Activated CD4-positive, alpha-beta T cell treated with anti-CD3 and anti-CD28 coated beads for 48 hours (primary cell): ENCODE measurements around the gene PRSS50.

Source experiments
- DNase-seq: peaks from one replicate; pipeline ENCODE4 v3.0.0-alpha.2; 2020

PRSS50 gene

DNA sequence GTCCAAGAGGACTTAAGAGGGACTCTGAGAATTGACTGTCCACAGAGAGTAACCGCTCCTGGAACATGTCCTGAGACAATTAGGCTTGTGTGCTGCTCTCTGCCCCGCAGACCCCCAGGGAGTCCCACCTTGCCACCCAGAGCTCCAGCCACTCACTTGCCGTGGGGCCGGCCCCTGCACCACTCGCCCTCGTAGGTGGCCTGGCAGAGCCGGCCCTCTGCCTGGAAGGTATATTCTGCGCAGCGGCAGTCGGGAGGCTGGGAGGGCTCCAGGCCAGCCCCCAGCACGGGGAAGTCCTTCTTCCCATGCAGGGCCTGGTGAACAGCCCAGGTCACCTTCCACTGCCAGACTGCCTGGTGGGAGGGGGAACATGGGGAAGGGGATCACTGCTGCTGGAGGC, 34.7 kb downstream of the PRSS50 start:
- no peak for DNase-seq

DNA sequence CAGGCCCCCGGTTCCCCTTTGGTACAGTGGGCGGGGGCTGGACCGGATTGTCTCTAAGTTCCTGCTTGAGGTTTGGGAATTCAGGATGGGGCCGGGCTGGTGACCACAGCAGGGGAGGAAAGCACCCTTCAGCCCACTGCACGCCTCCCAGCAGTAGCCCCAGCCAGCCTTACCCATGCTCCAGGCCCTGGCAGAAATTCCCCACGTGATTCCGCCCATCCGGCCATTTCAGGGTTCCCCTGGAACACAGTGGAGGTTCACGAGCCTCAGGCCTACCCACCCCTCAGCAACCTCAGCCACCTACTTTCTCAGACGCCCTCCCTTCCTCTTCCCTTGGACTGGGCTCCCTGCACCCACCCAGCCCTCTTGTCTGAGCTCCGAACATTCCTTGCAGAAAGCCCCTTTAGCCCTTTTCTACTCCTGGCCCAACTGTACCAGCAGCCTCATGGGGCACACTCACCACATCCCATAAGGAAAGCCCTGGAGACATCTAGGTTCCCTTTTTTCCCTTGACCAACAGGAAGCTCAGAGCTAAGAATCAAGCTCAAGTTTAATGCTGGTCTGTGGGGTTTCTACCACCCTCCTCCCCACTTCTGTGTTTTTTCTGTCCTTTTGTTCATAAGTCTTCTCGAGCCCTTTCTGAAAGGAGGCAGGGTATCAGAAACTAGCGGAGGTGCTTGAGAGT, 35.7 kb downstream of the PRSS50 start:
- DNase-seq = no peak

DNA sequence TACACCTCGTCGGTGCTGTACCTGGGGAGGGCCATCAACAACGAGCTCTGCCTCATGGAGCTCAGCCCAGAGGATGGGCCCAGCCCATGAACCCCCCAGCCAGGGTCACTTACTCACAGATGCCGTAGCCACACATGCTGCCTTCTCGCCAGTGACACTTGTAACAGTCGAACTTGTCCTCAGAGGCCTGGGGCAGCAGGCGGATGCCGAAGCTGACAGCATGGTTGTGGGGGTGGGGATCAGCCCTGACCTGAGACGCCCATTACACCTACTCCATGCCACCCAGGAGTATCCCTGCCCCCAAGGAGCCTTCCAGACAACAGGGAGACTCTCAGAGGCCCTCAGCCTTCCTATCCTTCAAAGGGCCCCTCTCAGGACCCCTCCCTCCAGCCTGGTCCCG, 36.3 kb downstream of the PRSS50 start:
- no peak for DNase-seq

DNA sequence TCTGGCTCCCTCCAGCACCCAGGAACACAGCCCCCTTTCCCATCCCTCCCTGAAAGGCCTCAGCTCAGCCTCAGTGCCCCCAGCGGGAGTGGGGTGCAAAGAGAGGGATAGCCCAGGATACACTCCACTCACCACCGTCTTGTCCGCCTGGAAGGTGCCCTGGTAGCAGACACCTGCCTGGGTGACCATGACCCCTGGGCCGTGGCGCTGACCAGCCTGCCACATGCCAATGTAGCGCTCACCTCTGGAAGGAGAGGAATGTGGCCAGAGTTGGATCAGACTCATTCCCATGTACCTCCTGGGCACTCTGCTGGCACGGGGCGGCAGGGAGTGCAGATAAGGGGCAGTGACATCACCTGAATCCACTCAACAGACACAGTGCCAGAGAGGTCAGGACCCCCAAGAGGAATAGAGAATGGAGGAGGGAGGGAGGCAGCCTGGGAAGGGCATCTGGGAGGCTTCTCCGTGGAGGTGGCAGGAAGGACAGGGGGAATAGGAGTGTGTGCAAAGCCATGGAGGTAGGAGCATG, 37.3 kb downstream of the PRSS50 start:
- DNase-seq = no peak

DNA sequence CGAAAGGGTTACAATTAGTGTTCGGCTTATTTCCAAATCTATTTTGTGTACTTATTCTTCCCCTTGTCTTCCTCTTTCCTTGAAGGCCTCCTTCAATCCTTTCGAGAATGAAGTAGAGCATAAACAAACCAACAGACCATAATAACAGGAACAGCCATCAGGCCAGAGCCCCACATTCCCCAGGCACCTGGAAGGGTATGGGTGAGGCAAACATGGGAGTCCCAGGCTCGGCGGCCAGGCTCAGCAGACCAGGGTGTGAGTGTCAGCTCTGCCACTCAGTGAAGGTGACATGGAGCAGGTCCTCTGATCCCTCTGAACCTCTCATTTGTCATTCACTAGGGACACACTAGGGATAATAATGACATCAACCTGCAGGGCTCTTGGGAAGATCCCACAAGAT, 38.0 kb downstream of the PRSS50 start:
- no peak for DNase-seq

DNA sequence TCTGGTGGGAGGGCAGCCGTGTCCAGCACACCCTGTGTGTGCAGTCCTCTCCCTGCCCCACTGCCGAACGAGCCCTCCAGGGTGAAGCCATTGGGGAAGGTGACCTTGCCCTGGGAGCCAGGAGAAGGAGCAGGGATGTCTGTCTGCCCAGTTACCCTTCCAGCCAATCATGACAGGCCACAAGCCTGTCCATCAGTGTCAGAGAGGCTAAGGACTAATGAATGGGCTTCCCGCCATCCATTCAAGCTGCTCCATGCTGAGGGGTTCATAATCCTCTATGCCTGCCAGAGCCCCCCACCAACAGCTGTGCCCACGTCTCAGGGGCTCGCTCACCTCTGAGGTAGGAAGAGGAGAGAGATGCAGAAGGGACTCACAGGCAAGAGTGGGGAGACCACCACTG, 39.4 kb downstream of the PRSS50 start:
- DNase-seq = no peak

DNA sequence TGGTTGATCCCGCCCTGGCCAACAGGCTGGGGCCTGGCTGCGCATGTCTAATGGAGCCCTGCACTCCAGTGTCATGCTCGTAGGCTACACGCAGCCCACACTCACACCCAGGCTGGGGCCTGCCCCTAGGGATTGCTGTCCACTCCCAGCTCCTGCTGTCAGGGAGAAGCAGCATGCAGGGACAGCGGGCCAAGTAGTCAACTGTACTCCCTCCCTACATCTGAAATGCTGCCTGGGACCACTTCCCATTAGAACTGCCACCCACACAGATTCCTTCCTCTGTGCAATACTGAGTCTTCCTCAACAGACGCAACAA, 40.3 kb downstream of the PRSS50 start:
- DNase-seq = no peak

DNA sequence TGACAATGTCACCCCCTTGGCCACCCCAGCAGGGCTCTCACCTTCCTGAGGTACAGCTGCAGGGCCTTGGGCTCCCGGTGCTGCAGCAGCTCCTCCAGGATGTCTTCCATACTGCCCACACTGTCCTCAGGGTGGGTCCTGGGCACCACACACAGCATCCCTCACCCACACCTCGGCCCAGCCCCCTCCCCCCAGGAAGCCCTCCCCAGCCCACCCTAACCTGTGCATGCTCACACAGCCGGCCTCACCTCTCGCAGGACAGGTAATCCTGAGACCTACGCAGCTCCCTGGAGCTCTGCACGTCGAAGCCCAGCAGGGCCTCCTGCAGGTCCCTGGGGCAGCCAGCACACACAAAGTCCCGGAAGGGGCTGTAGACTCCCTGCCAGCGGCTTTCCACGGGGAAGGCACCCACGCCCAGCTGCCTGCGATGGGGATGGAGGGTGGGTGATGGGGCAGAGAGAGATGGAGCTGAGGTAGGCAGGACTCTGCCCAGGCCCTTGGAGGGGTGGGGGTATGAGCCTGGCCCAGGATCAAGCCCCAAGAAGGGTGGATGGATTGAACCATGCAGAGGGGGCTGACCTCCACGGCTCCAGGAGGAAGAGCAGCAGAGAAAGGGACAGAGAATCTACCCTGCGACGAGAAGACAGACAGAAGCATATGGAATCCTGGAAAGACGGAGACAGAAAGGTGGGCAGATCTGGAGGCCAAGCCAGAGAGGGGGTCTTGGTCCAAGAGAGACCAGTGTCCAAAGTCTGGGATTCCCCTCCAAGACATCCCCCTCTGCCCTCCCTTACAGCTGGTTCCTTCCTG, 40.9 kb downstream of the PRSS50 start:
- no peak for DNase-seq

DNA sequence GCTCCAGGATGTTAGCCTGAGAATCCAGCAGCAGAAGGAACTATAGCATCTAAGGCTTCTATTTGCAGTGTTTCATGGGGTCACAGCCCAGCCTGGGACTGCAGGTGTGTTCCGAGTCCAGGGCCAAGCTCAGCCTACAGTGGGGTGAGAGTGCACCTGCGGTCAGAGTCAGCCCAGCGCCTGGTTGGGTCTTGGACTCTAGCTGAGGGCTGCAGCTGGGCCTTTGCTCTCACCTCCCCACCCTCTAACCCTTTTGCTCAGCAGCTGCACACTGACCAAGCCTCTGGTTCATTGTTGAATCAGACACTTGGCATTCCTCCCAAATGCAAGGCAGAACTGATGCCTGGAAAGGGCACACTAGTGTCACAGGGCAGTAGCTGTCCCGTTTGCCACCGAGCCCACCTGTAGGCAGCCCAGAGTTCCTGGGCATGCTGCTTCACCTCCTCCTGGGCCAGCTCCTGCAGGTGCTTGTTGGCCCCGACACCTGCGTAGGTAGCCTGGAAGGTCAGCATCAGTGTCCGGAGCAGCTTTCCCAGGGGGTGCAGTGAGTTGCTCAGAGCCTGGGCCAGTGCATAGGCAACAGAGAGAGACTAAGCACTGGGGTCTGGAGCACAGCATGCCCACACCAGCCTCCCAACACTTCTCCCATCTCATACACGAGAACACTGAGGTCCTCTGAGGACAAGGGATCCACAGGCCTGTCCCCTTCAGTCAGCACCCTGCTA, 41.7 kb downstream of the PRSS50 start:
- no peak for DNase-seq

DNA sequence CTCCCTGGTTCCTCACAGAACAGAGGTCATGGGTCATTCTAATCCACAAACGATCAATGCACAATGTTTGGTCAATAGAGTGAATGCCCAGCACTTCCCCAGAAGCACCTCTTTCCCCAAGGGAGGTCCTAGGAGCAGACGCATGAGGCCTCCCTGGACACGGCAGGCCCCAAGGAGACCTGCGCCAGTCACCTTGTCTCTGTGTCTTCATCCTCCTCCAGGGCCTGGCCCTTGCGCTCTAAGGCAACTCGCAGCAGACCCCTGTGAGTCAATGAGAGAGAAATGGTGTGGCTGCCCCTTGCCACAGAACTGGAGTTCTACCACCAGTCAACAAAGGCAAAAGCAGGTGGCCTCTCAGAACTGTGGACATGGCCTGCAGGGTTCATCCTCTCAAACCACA, 42.2 kb downstream of the PRSS50 start:
- no peak for DNase-seq

DNA sequence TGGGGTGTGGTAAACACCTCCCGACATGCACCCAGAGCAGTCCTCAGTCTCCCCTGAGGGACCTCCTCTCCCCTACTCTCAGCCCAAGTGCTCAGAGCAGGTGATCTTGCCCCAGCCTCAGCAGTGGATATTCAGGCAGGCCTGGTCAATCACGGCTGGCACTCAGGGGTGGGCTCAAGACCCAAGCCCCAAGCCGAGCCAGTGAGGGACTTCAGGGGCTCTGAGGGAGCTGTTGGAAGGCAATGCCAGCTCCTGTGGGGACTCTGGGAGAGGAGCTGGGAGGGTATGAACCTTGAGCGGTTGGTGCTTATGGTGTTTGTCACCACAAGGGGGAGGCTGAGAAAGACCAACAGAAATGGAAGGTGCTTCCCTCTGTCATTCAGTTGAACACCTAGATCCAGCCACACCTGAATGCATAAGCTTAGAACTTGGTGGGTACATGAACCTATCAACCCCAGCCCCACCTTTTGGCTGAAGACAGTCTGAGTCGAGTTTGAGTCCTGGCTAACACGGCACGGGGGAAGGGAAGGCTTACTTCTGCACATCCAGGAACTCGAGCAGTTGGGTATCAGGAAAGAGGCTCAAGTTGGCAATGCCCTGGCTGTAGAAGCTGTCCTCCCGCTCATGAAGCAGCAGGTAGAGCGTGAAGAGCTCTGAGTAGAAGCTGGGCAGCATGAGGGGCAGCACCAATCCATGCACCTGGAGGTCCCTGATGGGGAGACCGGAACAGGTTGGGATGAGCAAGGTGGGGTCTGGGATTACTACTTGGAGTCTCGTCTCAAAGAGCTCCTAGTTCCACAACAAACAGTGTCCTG, 43.4 kb downstream of the PRSS50 start:
- DNase-seq = no peak

DNA sequence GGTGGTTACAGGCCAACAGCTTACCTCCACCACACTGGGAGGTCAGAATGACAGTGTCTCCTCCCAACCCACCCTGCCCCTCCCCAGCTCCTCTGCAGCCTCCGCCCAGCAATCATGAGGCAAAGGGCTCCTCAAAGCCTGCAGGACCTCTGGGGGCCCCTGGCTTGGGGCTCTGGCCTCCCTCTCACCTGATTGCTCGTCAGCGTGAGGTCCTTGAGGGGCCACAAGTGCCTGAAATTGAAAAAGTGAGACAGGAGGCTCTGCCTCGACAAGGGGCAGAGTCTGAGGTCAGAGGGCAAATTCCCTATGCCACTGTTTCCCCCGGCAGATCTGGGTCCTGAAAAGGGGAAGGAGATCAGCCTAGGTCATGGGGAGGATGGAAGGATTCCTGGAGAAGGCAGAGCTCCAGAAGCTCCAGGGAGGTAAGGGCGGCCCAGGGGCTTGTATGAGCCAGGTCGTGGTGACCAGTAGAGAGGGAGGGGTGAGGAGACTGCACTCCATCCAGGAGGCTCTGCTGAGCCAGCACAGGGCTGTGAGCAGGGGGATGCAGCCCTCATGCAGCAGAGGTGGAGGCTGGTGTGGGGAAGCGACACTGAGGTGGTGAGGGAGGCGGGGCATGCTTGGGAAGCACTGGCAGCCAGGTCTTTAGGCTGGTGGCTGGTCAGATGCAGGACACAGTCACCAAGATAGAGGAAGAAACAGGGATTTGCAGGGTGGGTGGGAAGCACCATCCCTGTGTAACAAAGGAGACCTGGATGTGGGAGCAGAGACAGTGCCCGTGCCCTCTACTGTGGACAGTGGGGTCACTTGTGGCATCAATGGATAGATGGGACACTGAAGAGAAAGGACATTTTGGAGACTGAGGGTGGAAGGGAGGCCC, 44.3 kb downstream of the PRSS50 start:
- DNase-seq = no peak

DNA sequence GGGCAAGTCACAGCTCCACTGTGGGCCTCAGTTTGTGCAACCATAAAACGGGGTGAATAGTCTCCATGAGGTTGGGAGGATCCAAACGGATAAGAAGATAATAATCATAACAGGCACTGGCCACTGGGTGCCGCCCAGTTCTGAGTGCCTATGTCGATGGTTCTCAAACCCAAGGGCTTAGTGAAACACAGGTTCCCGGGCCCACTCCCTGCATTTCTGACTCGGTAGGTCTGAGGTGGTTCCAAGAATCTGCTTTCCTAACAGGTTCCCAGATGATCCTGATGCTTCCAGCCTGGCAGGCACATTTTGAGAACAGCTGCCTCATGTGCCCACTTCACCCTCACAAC, 45.3 kb downstream of the PRSS50 start:
- DNase-seq = no peak

DNA sequence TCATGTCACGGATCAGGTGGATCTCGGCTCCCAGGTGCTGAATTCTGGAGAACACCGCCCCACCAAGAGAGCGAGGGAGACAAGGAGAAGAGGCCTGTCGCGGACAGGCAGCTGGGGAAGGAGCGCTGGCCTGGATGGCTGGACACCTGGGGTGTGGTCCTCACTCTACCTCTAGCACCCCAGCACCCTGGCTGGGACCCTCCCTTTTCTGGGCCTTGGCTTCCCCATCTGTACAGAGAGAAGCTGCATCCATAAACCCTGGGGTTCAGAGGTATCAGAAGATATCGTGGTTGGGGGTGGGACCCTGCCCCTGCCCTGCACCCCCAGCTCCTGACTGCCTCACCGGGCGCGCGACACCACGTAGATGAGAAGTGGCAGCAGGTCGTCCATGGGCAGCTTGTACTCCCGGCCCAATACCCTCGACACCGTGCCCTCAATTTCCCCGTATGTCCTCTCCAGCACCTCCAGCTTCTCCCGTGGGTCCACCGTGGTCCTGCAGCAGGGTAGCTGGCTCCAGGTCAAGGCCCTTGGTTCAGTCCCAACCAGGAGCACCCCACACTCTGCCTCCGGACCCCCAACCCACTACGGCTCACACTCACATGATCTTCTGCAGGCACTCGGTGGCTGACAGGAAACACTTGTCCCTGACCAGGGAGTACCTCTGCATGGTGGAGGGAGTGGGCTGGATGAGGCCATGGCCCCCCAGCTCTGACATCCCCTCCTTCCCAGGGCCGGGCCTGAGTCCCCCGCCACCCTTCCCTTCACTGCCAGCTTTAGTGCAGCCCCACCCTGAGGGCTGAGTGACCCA, 45.9 kb downstream of the PRSS50 start:
- no peak for DNase-seq

DNA sequence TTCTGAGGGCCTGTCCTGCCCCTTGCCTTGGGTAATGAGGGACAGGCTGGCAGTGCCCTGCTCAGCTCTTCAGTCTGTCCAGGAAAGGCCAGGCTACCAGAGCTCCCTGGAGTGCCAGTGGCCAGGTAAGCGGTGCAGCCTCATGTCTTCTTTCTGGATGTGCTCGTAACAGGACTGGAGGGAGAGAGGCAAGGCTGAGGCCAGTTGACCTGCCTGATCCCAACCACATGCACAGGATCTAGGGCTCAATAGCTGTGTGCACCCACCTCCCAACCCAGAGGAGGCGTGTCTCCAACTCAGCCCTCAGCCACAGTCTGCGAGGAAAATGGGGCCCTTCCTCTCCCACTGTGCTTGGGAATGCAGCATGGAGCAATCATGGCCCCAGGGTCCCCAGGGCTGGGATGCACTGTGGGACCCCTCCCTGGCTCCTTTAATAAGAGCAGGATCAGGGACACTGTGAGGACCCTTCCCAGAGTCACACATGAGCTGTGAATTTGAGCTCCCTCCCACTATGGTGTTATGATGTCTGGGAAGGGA, 46.7 kb downstream of the PRSS50 start:
- no peak for DNase-seq

DNA sequence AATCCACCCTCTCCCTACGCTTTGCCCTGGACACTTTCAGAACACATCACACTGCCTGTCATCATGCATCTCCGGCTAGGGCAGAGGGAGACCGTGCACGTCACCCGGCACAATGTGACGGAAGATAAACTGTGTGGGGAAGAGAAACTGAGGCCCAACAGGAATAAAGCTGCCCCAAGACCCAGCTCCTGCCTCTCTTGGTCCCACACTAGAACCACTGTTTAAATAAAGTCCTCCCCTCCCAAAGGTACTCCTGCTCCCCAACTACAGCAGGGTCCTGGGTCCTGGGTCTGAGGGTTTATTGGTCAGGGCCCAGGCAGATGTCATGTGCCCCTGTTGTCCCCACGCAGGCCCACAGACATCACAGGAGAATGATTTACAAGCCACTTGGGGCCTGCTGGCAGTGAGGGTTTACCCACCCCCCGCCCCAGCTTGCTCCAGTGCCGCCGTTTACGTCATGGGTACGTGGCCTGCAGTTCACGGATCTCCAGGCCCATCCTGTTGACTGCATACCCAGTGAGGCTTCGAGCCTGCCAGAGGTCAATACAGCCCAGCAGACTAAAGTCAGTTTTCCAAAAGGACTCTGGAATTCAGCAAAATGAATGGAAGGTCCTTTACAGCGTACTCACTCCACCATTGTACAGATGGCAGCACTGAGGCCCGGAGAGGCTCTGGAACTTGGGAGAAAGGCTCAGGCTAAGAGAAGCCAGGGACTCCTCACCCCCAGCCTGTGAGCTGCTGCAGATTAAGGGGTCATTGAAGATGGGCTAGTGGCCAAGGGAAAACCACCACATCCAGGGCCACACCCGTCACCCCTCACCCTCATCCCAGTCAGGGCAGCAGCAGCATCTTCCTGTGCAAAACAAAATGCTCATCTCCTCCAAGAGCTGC, 47.4 kb downstream of the PRSS50 start:
- no peak for DNase-seq

DNA sequence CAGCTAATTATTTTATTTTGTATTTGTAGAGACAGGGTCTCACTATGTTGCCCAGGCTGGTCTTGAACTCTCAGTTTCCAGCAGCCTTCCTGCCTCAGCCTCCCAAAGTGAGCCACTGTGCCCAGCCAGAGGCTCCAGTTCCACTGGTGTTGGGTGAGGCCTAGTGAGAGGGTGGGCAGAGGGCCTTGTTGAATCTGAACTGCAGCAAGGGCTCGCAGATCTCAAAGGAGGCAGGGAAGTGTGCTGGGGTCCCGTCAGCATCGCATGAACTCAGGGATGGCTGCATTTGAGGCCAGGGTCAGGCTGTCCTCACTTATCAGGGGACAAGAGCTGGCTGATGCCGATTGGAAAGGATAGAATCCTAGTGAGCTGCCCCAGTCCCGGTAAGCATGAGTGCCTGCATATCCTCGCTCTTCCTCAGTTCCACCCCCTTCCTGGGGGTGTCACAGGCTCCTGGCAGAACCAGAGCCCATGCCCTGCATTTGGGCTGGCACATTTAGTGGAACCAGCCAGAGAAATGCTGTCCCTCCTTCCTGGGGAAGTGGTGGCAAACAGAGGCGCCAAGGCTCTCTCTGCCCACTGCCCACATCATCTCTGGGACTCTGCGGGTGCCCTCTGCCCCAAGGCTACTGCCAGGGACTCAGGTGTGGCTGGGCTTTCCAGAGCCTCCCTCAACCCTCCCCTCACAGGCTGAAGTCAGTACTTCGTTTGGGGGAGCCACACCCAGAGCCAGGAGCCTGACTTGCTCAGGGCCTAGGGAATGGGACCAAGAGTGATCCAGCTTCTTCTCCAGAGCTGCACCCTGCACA, 48.3 kb downstream of the PRSS50 start:
- DNase-seq = no peak

DNA sequence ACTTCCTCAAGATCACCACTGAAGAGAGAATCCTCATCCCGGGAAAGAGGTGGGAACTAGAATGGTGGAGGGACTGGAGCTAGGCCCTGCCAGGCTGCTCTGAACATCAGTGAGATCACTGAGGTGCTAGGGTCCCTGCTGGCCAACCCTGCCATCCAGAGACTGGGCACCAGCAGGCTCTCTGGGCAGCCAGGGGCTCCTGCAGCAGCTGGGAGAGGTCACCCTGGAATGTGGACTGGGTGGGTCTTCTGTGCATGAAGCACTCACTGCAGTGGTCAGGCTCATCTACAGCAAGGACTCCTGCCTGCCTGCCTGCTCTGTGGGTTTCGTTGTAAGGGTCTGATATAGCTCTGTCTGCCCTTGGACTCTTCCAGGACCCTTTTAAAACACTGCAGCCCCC, 49.1 kb downstream of the PRSS50 start:
- DNase-seq = no peak

DNA sequence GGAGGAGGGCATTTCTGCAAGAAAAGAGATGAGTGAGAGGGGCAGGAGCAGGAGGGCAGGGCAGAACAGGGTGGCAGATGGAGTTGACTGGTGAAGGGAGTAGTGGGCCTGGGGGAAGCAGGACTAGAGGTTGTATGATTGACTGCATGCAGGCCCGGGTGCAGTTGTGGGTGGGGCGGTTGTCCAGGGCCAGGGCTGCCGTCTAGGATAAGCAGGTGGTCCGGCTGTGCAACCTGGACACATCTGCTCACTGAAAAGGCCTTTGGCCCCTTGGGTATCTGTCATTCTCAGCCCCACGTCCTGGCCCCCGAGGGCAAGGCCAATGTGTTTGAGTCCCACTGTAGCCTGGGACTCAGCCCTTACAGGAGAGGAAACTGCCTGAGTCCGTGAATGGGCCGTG, 49.6 kb downstream of the PRSS50 start:
- DNase-seq = peak; percentile 0
